HG02571 (cell line): ENCODE measurements around the gene IL22RA1.

Experiments
- ATAC-seq: cut with Tn5 transposase; IDR thresholded peaks from one replicate; pipeline ENCODE4 v1.9.1; 2021; ENCODE audit warnings: mild to moderate bottlenecking, moderate library complexity; ENCODE audit not compliant: unreplicated experiment

Gene IL22RA1

GRCh38 chr1:24167008-24167407, 24.1 kb upstream of the IL22RA1 start:
- ATAC-seq = no peak

- no peak for ATAC-seq
Observed at GRCh38 chr1:24165500-24165899, 22.6 kb upstream of the IL22RA1 start.

GRCh38 chr1:24164004-24164403, 21.1 kb upstream of the IL22RA1 start:
- no peak for ATAC-seq

GRCh38 chr1:24162201-24162600, 19.3 kb upstream of the IL22RA1 start:
- no peak for ATAC-seq

- ATAC-seq = no peak
Observed at GRCh38 chr1:24161270-24161669, 18.3 kb upstream of the IL22RA1 start.

- ATAC-seq = no peak
Observed at GRCh38 chr1:24159366-24159765, 16.4 kb upstream of the IL22RA1 start.

- ATAC-seq = no peak
Observed at GRCh38 chr1:24157918-24158481, 15.1 kb upstream of the IL22RA1 start.

GRCh38 chr1:24156542-24157260, 13.8 kb upstream of the IL22RA1 start:
- ATAC-seq = no peak

- no peak for ATAC-seq
Observed at GRCh38 chr1:24155011-24155782, 12.3 kb upstream of the IL22RA1 start.

- no peak for ATAC-seq
Observed at GRCh38 chr1:24154215-24154614, 11.3 kb upstream of the IL22RA1 start.

- no peak for ATAC-seq
Observed at GRCh38 chr1:24152631-24153494, 9.9 kb upstream of the IL22RA1 start.

GRCh38 chr1:24151175-24151533, 8.2 kb upstream of the IL22RA1 start:
- no peak for ATAC-seq

- no peak for ATAC-seq
Observed at GRCh38 chr1:24150234-24151174, 7.6 kb upstream of the IL22RA1 start.

GRCh38 chr1:24149866-24150233, 6.9 kb upstream of the IL22RA1 start:
- ATAC-seq = no peak

GRCh38 chr1:24147816-24148215, 4.9 kb upstream of the IL22RA1 start:
- ATAC-seq = no peak

GRCh38 chr1:24147194-24147593, 4.3 kb upstream of the IL22RA1 start:
- ATAC-seq = no peak

- ATAC-seq = no peak
Observed at GRCh38 chr1:24141311-24141997, 1.5 kb downstream of the IL22RA1 start.

GRCh38 chr1:24140741-24141181, 2.2 kb downstream of the IL22RA1 start:
- no peak for ATAC-seq

- ATAC-seq = no peak
Observed at GRCh38 chr1:24139841-24140425, 3.0 kb downstream of the IL22RA1 start.
